Esophagus muscularis mucosa (tissue), 3 donors: ENCODE measurements around the gene SMIM35.

Experiments
- POLR2A ChIP-seq: fragments of 450-650 bp; IDR thresholded peaks from one replicate; pipeline ENCODE4 v1.6.1; 2017; ENCODE audit warnings: antibody characterized with exemption, moderate library complexity, mild to moderate bottlenecking, low read depth
- POLR2AphosphoS5 ChIP-seq, 2 donors: sonication (generic); formaldehyde crosslinking; IDR thresholded peaks; one replicate each; pipeline ENCODE4 v1.6.1; 2017; ENCODE audit warnings: antibody characterized with exemption in 2 of 2
- TF ChIP-seq, protein P1 (sequence below), 3 experiments: fragments of 200-600 bp in 2 of 3; fragments of 450-650 bp in 1 of 3; sonication (generic) in 2 of 3; IDR thresholded peaks; one replicate each; pipeline ENCODE4 v1.5.1; 2017 to 2019; ENCODE audit warnings: antibody characterized with exemption in 3 of 3, mild to moderate bottlenecking in 2 of 3, moderate library complexity in 1 of 3

DNA sequence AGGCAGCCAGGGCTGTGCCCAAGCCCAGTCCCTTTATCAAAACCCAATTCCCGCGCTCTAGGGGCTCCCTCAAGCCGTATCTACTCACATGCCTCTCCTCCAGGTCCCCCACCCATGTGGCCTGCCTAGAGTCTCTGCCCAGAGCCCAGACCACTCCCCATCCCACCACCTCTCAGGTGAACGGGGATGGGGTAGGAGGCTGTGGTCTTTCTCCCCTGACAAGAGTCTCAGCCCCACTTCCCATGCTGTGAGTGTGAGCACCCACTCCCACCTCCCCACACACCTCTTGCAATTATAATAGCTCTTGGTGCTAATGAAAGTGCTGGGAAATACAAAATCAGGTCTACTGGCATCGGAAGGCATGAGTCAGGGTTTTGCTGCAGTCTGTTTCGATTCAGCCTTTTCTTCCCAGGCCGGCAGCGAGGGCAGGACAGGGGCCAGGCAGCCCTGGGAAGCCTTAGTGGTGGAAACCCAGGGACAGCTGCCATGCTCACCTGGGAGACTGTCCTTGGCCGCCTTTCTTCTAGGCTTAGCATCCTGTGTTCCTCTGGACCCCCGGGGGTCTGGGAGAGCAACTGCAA, 26.6 kb downstream of the SMIM35 start:
- TF ChIP-seq, protein P1, sequence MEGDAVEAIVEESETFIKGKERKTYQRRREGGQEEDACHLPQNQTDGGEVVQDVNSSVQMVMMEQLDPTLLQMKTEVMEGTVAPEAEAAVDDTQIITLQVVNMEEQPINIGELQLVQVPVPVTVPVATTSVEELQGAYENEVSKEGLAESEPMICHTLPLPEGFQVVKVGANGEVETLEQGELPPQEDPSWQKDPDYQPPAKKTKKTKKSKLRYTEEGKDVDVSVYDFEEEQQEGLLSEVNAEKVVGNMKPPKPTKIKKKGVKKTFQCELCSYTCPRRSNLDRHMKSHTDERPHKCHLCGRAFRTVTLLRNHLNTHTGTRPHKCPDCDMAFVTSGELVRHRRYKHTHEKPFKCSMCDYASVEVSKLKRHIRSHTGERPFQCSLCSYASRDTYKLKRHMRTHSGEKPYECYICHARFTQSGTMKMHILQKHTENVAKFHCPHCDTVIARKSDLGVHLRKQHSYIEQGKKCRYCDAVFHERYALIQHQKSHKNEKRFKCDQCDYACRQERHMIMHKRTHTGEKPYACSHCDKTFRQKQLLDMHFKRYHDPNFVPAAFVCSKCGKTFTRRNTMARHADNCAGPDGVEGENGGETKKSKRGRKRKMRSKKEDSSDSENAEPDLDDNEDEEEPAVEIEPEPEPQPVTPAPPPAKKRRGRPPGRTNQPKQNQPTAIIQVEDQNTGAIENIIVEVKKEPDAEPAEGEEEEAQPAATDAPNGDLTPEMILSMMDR (IDR thresholded peaks at IDR 0.05) = no peak
- no peak for TF ChIP-seq POLR2AphosphoS5 (IDR thresholded peaks at IDR 0.05)
- no peak for TF ChIP-seq POLR2A
